ENCODE results near the gene PRKCA.

The PRKCA gene

GRCh38 chr17:66751771-66752170 is 449.4 kb downstream of the PRKCA start:
- Histone ChIP-seq H3K27ac (no peak overlapping the region), H3K4me3 (no peak overlapping the region)

GRCh38 chr17:66752411-66752810 is 450.0 kb downstream of the PRKCA start:
- Histone ChIP-seq H3K27ac (no peak overlapping the region), H3K4me3 (no peak overlapping the region)

- no peak overlapping the region for H3K27ac ChIP-seq
Observed at GRCh38 chr17:66753126-66753920, 450.9 kb downstream of the PRKCA start.

GRCh38 chr17:66755101-66755943 is 452.9 kb downstream of the PRKCA start:
- Histone ChIP-seq H3K27ac (no peak overlapping the region), H3K4me3 (no peak overlapping the region)

More at GRCh38 chr17:66753126-66753920, 450.9 kb downstream of the PRKCA start:
- H3K4me3 ChIP-seq: no peak overlapping the region

GRCh38 chr17:66755944-66756290 is 453.5 kb downstream of the PRKCA start:
- H3K4me3 ChIP-seq: no peak overlapping the region
- no peak overlapping the region for H3K27ac ChIP-seq

- Histone ChIP-seq H3K4me3 (no peak overlapping the region), H3K27ac (no peak overlapping the region)
Observed at GRCh38 chr17:66760324-66760723, 457.9 kb downstream of the PRKCA start.

- no peak overlapping the region for H3K4me3 ChIP-seq
Observed at GRCh38 chr17:66762276-66762675, 459.9 kb downstream of the PRKCA start.

GRCh38 chr17:66763056-66763455 is 460.6 kb downstream of the PRKCA start:
- Histone ChIP-seq H3K4me3 (no peak overlapping the region), H3K27ac (no peak overlapping the region)

More at GRCh38 chr17:66762276-66762675, 459.9 kb downstream of the PRKCA start:
- no peak overlapping the region for H3K27ac ChIP-seq

GRCh38 chr17:66764506-66764905 is 462.1 kb downstream of the PRKCA start:
- Histone ChIP-seq H3K4me3 (no peak overlapping the region), H3K27ac (no peak overlapping the region)

GRCh38 chr17:66767154-66767933 is 464.9 kb downstream of the PRKCA start:
- Histone ChIP-seq H3K27ac (no peak overlapping the region), H3K4me3 (no peak overlapping the region)

GRCh38 chr17:66769911-66770310 is 467.5 kb downstream of the PRKCA start:
- no peak overlapping the region for H3K27ac ChIP-seq
- no peak overlapping the region for H3K4me3 ChIP-seq

- Histone ChIP-seq H3K4me3 (no peak overlapping the region), H3K27ac (no peak overlapping the region)
Observed at GRCh38 chr17:66772148-66772812, 469.9 kb downstream of the PRKCA start.

- Histone ChIP-seq H3K27ac (no peak overlapping the region), H3K4me3 (no peak overlapping the region)
Observed at GRCh38 chr17:66775271-66775670, 472.9 kb downstream of the PRKCA start.

- Histone ChIP-seq H3K4me3 (no peak overlapping the region), H3K27ac (no peak overlapping the region)
Observed at GRCh38 chr17:66775881-66776400, 473.5 kb downstream of the PRKCA start.

GRCh38 chr17:66776999-66777688 is 474.7 kb downstream of the PRKCA start:
- H3K4me3 ChIP-seq: no peak overlapping the region
- no peak overlapping the region for H3K27ac ChIP-seq

- no peak overlapping the region for H3K27ac ChIP-seq
- no peak overlapping the region for H3K4me3 ChIP-seq
Observed at GRCh38 chr17:66777689-66778225, 475.3 kb downstream of the PRKCA start.

- Histone ChIP-seq H3K27ac (no peak overlapping the region), H3K4me3 (no peak overlapping the region)
Observed at GRCh38 chr17:66778531-66779236, 476.3 kb downstream of the PRKCA start.

- H3K4me3 ChIP-seq: no peak overlapping the region
- no peak overlapping the region for H3K27ac ChIP-seq
Observed at GRCh38 chr17:66779237-66779606, 476.8 kb downstream of the PRKCA start.

All from skin epidermis (tissue), 12 donors.